Endothelial cell of umbilical vein (primary cell): Measurements from ENCODE around the gene LAMC3. TPM values are rescaled to one million over a fixed set of nuclear protein-coding genes. Genes with fewer than 3 reads are reported as not detected.

Source experiments
- BruUV-seq: library from RNA; stranded (reverse); fragments of 400-500 nt; replicated peaks from 2 replicates; lab custom pipeline; 2021; lab: Mats Ljungman, UMichigan
- CTCF ChIA-PET: fragments of 300-600, 350-600 bp; sonication (Branson Sonifier 250); formaldehyde crosslinking; loops from one replicate; lab custom pipeline; 2021; ENCODE audit warnings: antibody characterized with exemption, inconsistent platforms; lab: Charles Lee
- POLR2A ChIA-PET: fragments of 300-600, 350-600 bp; sonication (Branson Sonifier 250); formaldehyde crosslinking; loops from one replicate; lab custom pipeline; 2021; ENCODE audit warnings: antibody characterized with exemption, inconsistent platforms; lab: Charles Lee
- DNase-seq: peaks from one replicate; pipeline ENCODE4 v3.0.0-alpha.2; 2011; ENCODE audit warnings: low read depth, low spot score
- FAIRE-seq: peaks from 2 replicates; lab custom pipeline; 2011; peaks lifted over from hg19 to GRCh38; lab: Jason Lieb, UNC
- H2AFZ ChIP-seq: 2 replicates; pipeline ENCODE4 v1.6.0; 2012; ENCODE audit warnings: low read depth, low read length, control low read depth, inconsistent platforms
- H3K27ac ChIP-seq: 2 replicates; pipeline ENCODE4 v1.5.1; 2011; ENCODE audit warnings: low read depth, mild to moderate bottlenecking, control low read depth, low read length, moderate library complexity; ENCODE audit not compliant: insufficient read depth
- H3K27me3 ChIP-seq, 2 experiments: 2 replicates each; pipeline versions ENCODE4 v1.6.0 to v1.6.1; 2011; ENCODE audit warnings: low read length in 2 of 2, mixed read lengths in 1 of 2; ENCODE audit not compliant: control insufficient read depth in 2 of 2, insufficient read depth in 2 of 2
- H3K36me3 ChIP-seq, 2 experiments: 2 replicates in 1 of 2; 3 replicates in 1 of 2; pipeline ENCODE4 v1.5.1; 2011; ENCODE audit warnings: low read length in 2 of 2, mild to moderate bottlenecking in 1 of 2, moderate library complexity in 1 of 2; ENCODE audit not compliant: control insufficient read depth in 2 of 2, insufficient read depth in 2 of 2; ENCODE audit errors: extremely low read depth in 1 of 2
- H3K4me1 ChIP-seq: 3 replicates; pipeline ENCODE4 v1.5.1; 2011; ENCODE audit warnings: mild to moderate bottlenecking, low read length; ENCODE audit not compliant: control insufficient read depth, insufficient read depth; ENCODE audit errors: extremely low read depth
- H3K4me2 ChIP-seq: 2 replicates; pipeline ENCODE4 v1.6.1; 2011; ENCODE audit warnings: low read length, control low read depth, mixed read lengths; ENCODE audit not compliant: insufficient read depth
- H3K4me3 ChIP-seq, 3 experiments: fragments of 200-600 bp in 1 of 3; sonication (generic), shearing (Covaris generic) in 1 of 3; replicated peaks in 1 of 3; 2 replicates each; pipeline ENCODE4 v1.5.1; 2011 to 2016; ENCODE audit warnings: control low read depth in 3 of 3, low read length in 3 of 3, mild to moderate bottlenecking in 2 of 3, inconsistent platforms in 1 of 3, low read depth in 1 of 3, moderate library complexity in 1 of 3; ENCODE audit not compliant: insufficient read depth in 1 of 3
- H3K79me2 ChIP-seq: 2 replicates; pipeline ENCODE4 v1.6.0; 2012; ENCODE audit warnings: low read length, inconsistent platforms; ENCODE audit not compliant: control insufficient read depth, insufficient read depth
- H3K9ac ChIP-seq: replicated peaks from 2 replicates; pipeline ENCODE3; 2011; ENCODE audit warnings: low read length, control low read depth; ENCODE audit not compliant: insufficient read depth; ENCODE audit errors: extremely low read depth
- H3K9me1 ChIP-seq: replicated peaks from 3 replicates; pipeline ENCODE4 v1.6.0; 2011; ENCODE audit warnings: mild to moderate bottlenecking, low read length; ENCODE audit not compliant: control insufficient read depth, insufficient read depth; ENCODE audit errors: extremely low read depth
- H3K9me3 ChIP-seq: replicated peaks from 2 replicates; pipeline ENCODE4 v1.5.1; 2012; ENCODE audit warnings: low read length, inconsistent platforms; ENCODE audit not compliant: control insufficient read depth, insufficient read depth
- H4K20me1 ChIP-seq: replicated peaks from 2 replicates; pipeline ENCODE3; 2011; ENCODE audit warnings: mild to moderate bottlenecking, low read length; ENCODE audit not compliant: control insufficient read depth, insufficient read depth; ENCODE audit errors: extremely low read depth
- FOS ChIP-seq: IDR thresholded peaks from 2 replicates; pipeline ENCODE4 v1.6.1; 2011; ENCODE audit warnings: mild to moderate bottlenecking, low read length, moderate library complexity, borderline replicate concordance; ENCODE audit not compliant: insufficient read depth
- GATA2 ChIP-seq: IDR thresholded peaks from 2 replicates; pipeline ENCODE4 v1.7.0; 2011; ENCODE audit warnings: low read depth, mild to moderate bottlenecking, moderate library complexity, mixed read lengths, low read length; ENCODE audit not compliant: insufficient read length, insufficient read depth
- JUN ChIP-seq: IDR thresholded peaks from 2 replicates; pipeline ENCODE4 v1.6.1; 2011; ENCODE audit warnings: borderline replicate concordance, low read depth; ENCODE audit not compliant: insufficient read length, insufficient read depth
- POLR2A ChIP-seq: IDR thresholded peaks from 2 replicates; pipeline ENCODE4 v1.6.1; 2012; ENCODE audit warnings: low read depth, mild to moderate bottlenecking, control low read depth, low read length
- POLR2AphosphoS5 ChIP-seq: IDR thresholded peaks from 2 replicates; pipeline ENCODE4 v1.6.1; 2012; ENCODE audit warnings: low read depth, mild to moderate bottlenecking, control low read depth, low read length, moderate library complexity; ENCODE audit not compliant: insufficient read depth
- dilution Hi-C: fragments of 300-500 bp; cut with MboI; formaldehyde crosslinking; loops from one replicate; pipeline ENCODE4 v1.15.0; 2019; ENCODE audit warnings: low sequenced_read_pairs; ENCODE audit not compliant: extremely low pct_ligation_motif_present
- intact Hi-C: fragments of 100-400 bp; cut with micrococcal nuclease; formaldehyde crosslinking; loops from one replicate; pipeline ENCODE4 v1.10.0; 2022
- polyA plus RNA-seq, 4 experiments: library from polyadenylated mRNA; depleted of rRNA in 3 of 4; stranded (reverse) in 3 of 4; unstranded in 1 of 4; fragments of >200 nt; gene quantifications; 2 replicates each; pipeline versions ENCODE4 v1.2.1 to v1.2.3, GENCODE V29; 2011 to 2012; ENCODE audit warnings: missing spikeins in 1 of 4
- total RNA-seq: library from RNA; stranded (reverse); gene quantifications from 2 replicates; pipeline ENCODE4 v1.2.3, GENCODE V29; 2021
- TF ChIP-seq, protein P1 (sequence below), 2 donors: IDR thresholded peaks; 1 replicate in 1 of 2; 2 replicates in 1 of 2; pipeline ENCODE4 v1.5.1; 2011; ENCODE audit warnings: low read length in 2 of 2, mild to moderate bottlenecking in 2 of 2, moderate library complexity in 2 of 2, control low read depth in 1 of 2, inconsistent platforms in 1 of 2, low read depth in 1 of 2; ENCODE audit not compliant: insufficient read depth in 1 of 2; ENCODE audit errors: extremely low read depth in 1 of 2

Gene LAMC3
- total and polyA plus RNA-seq, 2 donors (not counting 3 experiments of a cell fraction or from before 2014, with no cell fraction given): 0.18 to 0.38 TPM

GRCh38 chr9:131008086-131008485 lies 888 bp upstream of the LAMC3 start:
- dilution Hi-C loops: no loop called here
- Histone ChIP-seq H3K4me3 (no peak overlapping the region), H3K4me2 (no peak overlapping the region), H2AFZ (no peak overlapping the region), H3K27ac (no peak overlapping the region), H4K20me1 (no peaks in the 10 kb centered on the region), H3K9me1 (no peaks in the 10 kb centered on the region), H3K36me3 (no peaks in the 10 kb centered on the region), H3K9me3 (no peaks in the 10 kb centered on the region), H3K4me1 (no peaks in the 10 kb centered on the region), H3K9ac (no peak overlapping the region), H3K27me3 (peaks cover 19 to 22% of the 10 kb centered on the region in 2 experiments), H3K79me2 (no peaks in the 10 kb centered on the region)
- CTCF ChIA-PET: interaction anchor here (0.6 to 3.3 kb wide), 2 partner anchors 38 to 78 kb away, joined by 3 to 11 read pairs; no protein-coding TSS in a partner anchor
- intact Hi-C loops: loop anchor here (2.0 kb wide), 1 partner anchor 39 kb away; no protein-coding TSS in a partner anchor
- DNase-seq: no peak
- TF ChIP-seq, protein P1, sequence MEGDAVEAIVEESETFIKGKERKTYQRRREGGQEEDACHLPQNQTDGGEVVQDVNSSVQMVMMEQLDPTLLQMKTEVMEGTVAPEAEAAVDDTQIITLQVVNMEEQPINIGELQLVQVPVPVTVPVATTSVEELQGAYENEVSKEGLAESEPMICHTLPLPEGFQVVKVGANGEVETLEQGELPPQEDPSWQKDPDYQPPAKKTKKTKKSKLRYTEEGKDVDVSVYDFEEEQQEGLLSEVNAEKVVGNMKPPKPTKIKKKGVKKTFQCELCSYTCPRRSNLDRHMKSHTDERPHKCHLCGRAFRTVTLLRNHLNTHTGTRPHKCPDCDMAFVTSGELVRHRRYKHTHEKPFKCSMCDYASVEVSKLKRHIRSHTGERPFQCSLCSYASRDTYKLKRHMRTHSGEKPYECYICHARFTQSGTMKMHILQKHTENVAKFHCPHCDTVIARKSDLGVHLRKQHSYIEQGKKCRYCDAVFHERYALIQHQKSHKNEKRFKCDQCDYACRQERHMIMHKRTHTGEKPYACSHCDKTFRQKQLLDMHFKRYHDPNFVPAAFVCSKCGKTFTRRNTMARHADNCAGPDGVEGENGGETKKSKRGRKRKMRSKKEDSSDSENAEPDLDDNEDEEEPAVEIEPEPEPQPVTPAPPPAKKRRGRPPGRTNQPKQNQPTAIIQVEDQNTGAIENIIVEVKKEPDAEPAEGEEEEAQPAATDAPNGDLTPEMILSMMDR (IDR thresholded peaks at IDR 0.05; ENCODE audit: extremely low read depth in 1 of 2, insufficient read depth in 1 of 2, low read depth in 1 of 2, low read length in 2 of 2): no peak
- TF ChIP-seq JUN: no peak
- no peak for TF ChIP-seq POLR2A
- no peak for TF ChIP-seq FOS
- no peak for FAIRE-seq
- POLR2A ChIA-PET: interaction anchor here (0.7 kb wide), 1 partner anchor 218 kb away, joined by 6 read pairs; no protein-coding TSS in a partner anchor
- no TSS peak for BruUV-seq

- Histone ChIP-seq H3K79me2 (no peaks in the 10 kb centered on the region), H3K4me2 (no peak overlapping the region), H3K9ac (no peak overlapping the region), H3K4me1 (no peaks in the 10 kb centered on the region), H4K20me1 (no peaks in the 10 kb centered on the region), H3K9me1 (no peaks in the 10 kb centered on the region), H3K9me3 (no peaks in the 10 kb centered on the region), H3K36me3 (no peaks in the 10 kb centered on the region), H3K27me3 (peaks cover 19 to 22% of the 10 kb centered on the region in 2 experiments), H2AFZ (peak overlapping the region; percentile 1), H3K27ac (no peak overlapping the region), H3K4me3 (no peak overlapping the region)
- no peak for FAIRE-seq
- dilution Hi-C loops (no loop called here), intact Hi-C loops (loop anchor here (2.0 kb wide), 1 partner anchor 38 kb away; no protein-coding TSS in a partner anchor)
- no TSS peak for BruUV-seq
- TF ChIP-seq POLR2AphosphoS5 (no peak), JUN (no peak), GATA2 (no peak)
- ChIA-PET POLR2A (no interaction called here), CTCF (interaction anchor here (0.6 to 3.3 kb wide), 3 partner anchors 38 to 183 kb away, joined by 3 to 11 read pairs (median 3); no protein-coding TSS in a partner anchor)
- no peak for DNase-seq
Observed at GRCh38 chr9:131008563-131008908, 438 bp upstream of the LAMC3 start.
